WTC11 (cell line): ENCODE measurements around the gene KIF6. TPM values are rescaled to one million over a fixed set of nuclear protein-coding genes. Genes with fewer than 3 reads are reported as not detected.

Source experiments
- ATAC-seq: fragments of 200-7000 bp; cut with Tn5 transposase; 2 replicates; pipeline ENCODE4 v1.10.0; 2021; ENCODE audit warnings: mild to moderate bottlenecking, moderate library complexity
- CTCF ChIA-PET: fragments of 300-600 bp; sonication (Branson Sonifier 250); formaldehyde crosslinking; loops from one replicate; lab custom pipeline; 2021; ENCODE audit warnings: antibody characterized with exemption; lab: Charles Lee
- POLR2A ChIA-PET: fragments of 350-600 bp; sonication (Branson Sonifier 250); formaldehyde crosslinking; loops from one replicate; lab custom pipeline; 2021; ENCODE audit warnings: antibody characterized with exemption; lab: Charles Lee
- DNase-seq: peaks from one replicate; pipeline ENCODE4 v3.0.0; 2021; ENCODE audit warnings: low spot score
- H3K27ac Mint-ChIP-seq: 2 replicates; pipeline ENCODE4 v1.8.0; 2021; ENCODE audit warnings: mixed read lengths
- H3K27me3 Mint-ChIP-seq: 2 replicates; pipeline ENCODE4 v1.8.0; 2021; ENCODE audit warnings: low read depth, mild to moderate bottlenecking, moderate library complexity, mixed read lengths
- H3K36me3 Mint-ChIP-seq: 2 replicates; pipeline ENCODE4 v1.8.0; 2021; ENCODE audit warnings: mixed read lengths
- H3K4me1 Mint-ChIP-seq: 2 replicates; pipeline ENCODE4 v1.8.0; 2022; ENCODE audit warnings: mixed read lengths
- H3K4me3 Mint-ChIP-seq: 2 replicates; pipeline ENCODE4 v1.8.0; 2021; ENCODE audit warnings: mild to moderate bottlenecking, moderate library complexity, mixed read lengths
- H3K9me3 Mint-ChIP-seq: 2 replicates; pipeline ENCODE4 v1.8.0; 2021; ENCODE audit warnings: mixed read lengths
- ATF6 ChIP-seq: sonication (generic); formaldehyde crosslinking; IDR thresholded peaks from 2 replicates; pipeline ENCODE4 v1.8.1; 2023; ENCODE audit warnings: mild to moderate bottlenecking, missing genetic modification reagents
- CBFB ChIP-seq: sonication (generic); formaldehyde crosslinking; IDR thresholded peaks from 2 replicates; pipeline ENCODE4 v1.8.1; 2022; ENCODE audit warnings: mild to moderate bottlenecking, low read depth, missing genetic modification reagents
- CDX4 ChIP-seq: fragments of 250-450 bp; sonication (Bioruptor Pico); IDR thresholded peaks from 2 replicates; pipeline ENCODE4 v1.9.0; 2021; ENCODE audit warnings: moderate library complexity, mild to moderate bottlenecking, inconsistent platforms, borderline replicate concordance
- CTCF ChIP-seq: fragments of 200-600 bp; IDR thresholded peaks from 2 replicates; pipeline ENCODE4 v1.8.0; 2022; ENCODE audit warnings: antibody characterized with exemption
- E2F1 ChIP-seq: sonication (generic); formaldehyde crosslinking; IDR thresholded peaks from 2 replicates; pipeline ENCODE4 v1.8.0; 2022; ENCODE audit warnings: mild to moderate bottlenecking, missing genetic modification reagents
- GABPB1 ChIP-seq: sonication (generic); formaldehyde crosslinking; IDR thresholded peaks from 2 replicates; pipeline ENCODE4 v1.8.1; 2023; ENCODE audit warnings: mild to moderate bottlenecking, missing genetic modification reagents
- IRF1 ChIP-seq: sonication (generic); formaldehyde crosslinking; IDR thresholded peaks from 2 replicates; pipeline ENCODE4 v1.8.0; 2023; ENCODE audit warnings: missing genetic modification reagents
- JUN ChIP-seq: sonication (generic); formaldehyde crosslinking; IDR thresholded peaks from 2 replicates; pipeline ENCODE4 v1.8.0; 2023; ENCODE audit warnings: mild to moderate bottlenecking, missing genetic modification reagents
- MXD4 ChIP-seq: fragments of 250-450 bp; sonication (Bioruptor Pico); IDR thresholded peaks from 2 replicates; pipeline ENCODE4 v1.8.0; 2021; ENCODE audit warnings: mild to moderate bottlenecking, moderate library complexity, borderline replicate concordance
- NFYB ChIP-seq: sonication (generic); formaldehyde crosslinking; conservative IDR thresholded peaks from 2 replicates; pipeline ENCODE4 v1.8.0; 2022; ENCODE audit warnings: low read depth, missing genetic modification reagents
- NR3C1 ChIP-seq: sonication (generic); formaldehyde crosslinking; conservative IDR thresholded peaks from 2 replicates; pipeline ENCODE4 v1.8.1; 2023; ENCODE audit warnings: low read depth, mild to moderate bottlenecking, missing genetic modification reagents
- SOX15 ChIP-seq: fragments of 250-450 bp; sonication (Bioruptor Pico); IDR thresholded peaks from 2 replicates; pipeline ENCODE4 v1.9.0; 2021; ENCODE audit warnings: mild to moderate bottlenecking
- ZBTB21 ChIP-seq: sonication (generic); formaldehyde crosslinking; IDR thresholded peaks from 2 replicates; pipeline ENCODE4 v1.8.1; 2023; ENCODE audit warnings: mild to moderate bottlenecking, missing genetic modification reagents, borderline replicate concordance
- ZNF317 ChIP-seq: sonication (generic); formaldehyde crosslinking; IDR thresholded peaks from 2 replicates; pipeline ENCODE4 v1.8.1; 2023; ENCODE audit warnings: low read depth, mild to moderate bottlenecking, moderate library complexity, missing genetic modification reagents, borderline replicate concordance
- ZNF416 ChIP-seq: fragments of 250-450 bp; sonication (Bioruptor Pico); IDR thresholded peaks from 2 replicates; pipeline ENCODE4 v1.9.0; 2021; ENCODE audit warnings: mild to moderate bottlenecking, inconsistent platforms
- ZNF425 ChIP-seq: fragments of 250-450 bp; sonication (Bioruptor Pico); conservative IDR thresholded peaks from 2 replicates; pipeline ENCODE4 v1.9.0; 2021; ENCODE audit warnings: mild to moderate bottlenecking
- ZNF512 ChIP-seq: sonication (generic); formaldehyde crosslinking; IDR thresholded peaks from 2 replicates; pipeline ENCODE4 v1.8.1; 2022; ENCODE audit warnings: missing genetic modification reagents, borderline replicate concordance
- ZNF671 ChIP-seq: fragments of 250-450 bp; sonication (Bioruptor Pico); IDR thresholded peaks from 2 replicates; pipeline ENCODE4 v1.8.0; 2021; ENCODE audit warnings: mild to moderate bottlenecking
- total RNA-seq: library from RNA; stranded (reverse); gene quantifications from 3 replicates; pipeline ENCODE4 v1.2.3, GENCODE V29; 2021
- TF ChIP-seq, protein P1 (sequence below): fragments of 250-450 bp; sonication (Bioruptor Pico); IDR thresholded peaks from 2 replicates; pipeline ENCODE4 v2.1.2; 2022; ENCODE audit warnings: mild to moderate bottlenecking, moderate library complexity

KIF6 gene
- total RNA-seq, 1 experiment from 2014 or later, result 0.57 TPM

DNA sequence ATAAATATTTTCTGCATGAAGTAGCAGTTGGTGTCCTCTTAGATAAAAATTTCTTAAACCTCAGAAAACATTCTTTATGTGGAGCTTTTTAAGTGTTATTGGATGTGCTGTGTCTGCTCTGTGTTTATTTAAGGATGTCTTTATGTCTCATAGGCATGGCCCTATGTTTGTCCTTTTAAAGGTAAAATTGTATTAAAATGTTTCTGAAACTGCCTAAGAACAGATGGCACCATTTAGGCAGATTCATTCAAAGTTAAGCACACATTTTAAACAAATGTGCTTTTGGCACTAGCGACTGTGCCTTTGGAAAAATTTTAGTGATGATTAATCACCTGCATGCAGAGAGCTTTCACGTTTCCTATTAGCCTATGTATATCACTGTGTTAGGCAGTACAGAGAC lies 125.2 kb downstream of the KIF6 start (continued):
- no peak for TF ChIP-seq CTCF
- no peak for TF ChIP-seq ZNF671 (CRISPR knock-in tag)
- no peak for TF ChIP-seq SOX15 (CRISPR knock-in tag)
- TF ChIP-seq CBFB (CRISPR knock-in tag), result no peak
- TF ChIP-seq JUN (CRISPR knock-in tag), result no peak
- no peak for TF ChIP-seq E2F1 (CRISPR knock-in tag)
- TF ChIP-seq ATF6, result no peak
- no peak for TF ChIP-seq CDX4 (CRISPR knock-in tag)
- no peak for TF ChIP-seq NFYB (CRISPR knock-in tag)
- no peak for TF ChIP-seq ZNF425 (CRISPR knock-in tag)

DNA sequence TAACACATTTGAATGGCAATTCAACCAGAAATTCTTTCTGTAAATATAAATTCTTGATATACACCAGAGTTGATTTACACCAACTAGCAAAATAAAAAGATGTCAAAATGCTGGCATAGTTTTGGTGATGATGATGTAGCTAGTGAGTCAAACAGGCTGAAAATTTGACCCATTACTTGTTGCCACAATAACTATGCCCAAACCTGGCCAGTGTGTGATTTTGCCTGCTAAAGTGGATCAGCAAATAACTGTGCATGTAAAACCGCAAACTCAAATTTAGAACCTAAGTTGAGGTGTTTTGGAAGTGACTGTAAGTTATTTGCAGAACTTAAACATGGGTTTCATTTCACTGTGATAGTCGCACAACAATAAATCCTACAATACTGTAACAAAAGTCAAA lies 125.9 kb downstream of the KIF6 start:
- CTCF ChIA-PET, result no interaction called here
- POLR2A ChIA-PET, result no interaction called here
- DNase-seq, result no peak
- H3K27me3 Mint-ChIP-seq, result no peaks in the 10 kb centered on the region
- no peaks in the 10 kb centered on the region for H3K36me3 Mint-ChIP-seq
- peaks cover 12% of the 10 kb centered on the region for H3K9me3 Mint-ChIP-seq
- peaks cover 8% of the 10 kb centered on the region; the same call in 1 of the 2 replicates for H3K4me1 Mint-ChIP-seq
- TF ChIP-seq MXD4 (CRISPR knock-in tag) (no peak), IRF1 (CRISPR knock-in tag) (no peak), GABPB1 (CRISPR knock-in tag) (no peak), ZNF512 (CRISPR knock-in tag) (no peak), ZBTB21 (no peak), NR3C1 (CRISPR knock-in tag) (no peak), ZNF317 (CRISPR knock-in tag) (no peak), ZNF416 (CRISPR knock-in tag) (no peak)
- TF ChIP-seq, protein P1, sequence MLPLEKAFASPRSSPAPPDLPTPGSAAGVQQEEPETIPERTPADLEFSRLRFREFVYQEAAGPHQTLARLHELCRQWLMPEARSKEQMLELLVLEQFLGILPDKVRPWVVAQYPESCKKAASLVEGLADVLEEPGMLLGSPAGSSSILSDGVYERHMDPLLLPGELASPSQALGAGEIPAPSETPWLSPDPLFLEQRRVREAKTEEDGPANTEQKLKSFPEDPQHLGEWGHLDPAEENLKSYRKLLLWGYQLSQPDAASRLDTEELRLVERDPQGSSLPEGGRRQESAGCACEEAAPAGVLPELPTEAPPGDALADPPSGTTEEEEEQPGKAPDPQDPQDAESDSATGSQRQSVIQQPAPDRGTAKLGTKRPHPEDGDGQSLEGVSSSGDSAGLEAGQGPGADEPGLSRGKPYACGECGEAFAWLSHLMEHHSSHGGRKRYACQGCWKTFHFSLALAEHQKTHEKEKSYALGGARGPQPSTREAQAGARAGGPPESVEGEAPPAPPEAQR, result no peak
- H3K4me3 Mint-ChIP-seq, result no peak overlapping the region
- no peak overlapping the region for H3K27ac Mint-ChIP-seq
- ATAC-seq, result no peak
